Glomerular visceral epithelial cell (primary cell): ENCODE measurements around the gene C1orf210.

Experiments
- DNase-seq: peaks from one replicate; pipeline ENCODE4 v3.0.0-alpha.2; 2016; ENCODE audit errors: extremely low spot score

Gene C1orf210

GRCh38 chr1:43285269-43285990 is at the start of gene C1orf210:
Gene C1orf210 (minus strand): TSS chr1:43285581. CDS start chr1:43283270, 2,311 bp downstream.
- peak; percentile 11 for DNase-seq

- no peak for DNase-seq
These were observed 49.2 kb upstream of the C1orf210 start for GRCh38 chr1:43334453-43335205.

GRCh38 chr1:43331688-43332087 is 46.3 kb upstream of the C1orf210 start:
- no peak for DNase-seq

GRCh38 chr1:43329995-43330751 is 44.8 kb upstream of the C1orf210 start:
- peak; percentile 65 for DNase-seq

GRCh38 chr1:43327549-43328292 is 42.3 kb upstream of the C1orf210 start:
- DNase-seq = no peak

GRCh38 chr1:43325381-43325780 is 40.0 kb upstream of the C1orf210 start:
- no peak for DNase-seq

- DNase-seq = no peak
These were observed 39.4 kb upstream of the C1orf210 start for GRCh38 chr1:43324810-43325209.

GRCh38 chr1:43322506-43322905 is 37.1 kb upstream of the C1orf210 start:
- DNase-seq = no peak

GRCh38 chr1:43321331-43321891 is 36.0 kb upstream of the C1orf210 start:
- no peak for DNase-seq

GRCh38 chr1:43319766-43320165 is 34.4 kb upstream of the C1orf210 start:
- no peak for DNase-seq

GRCh38 chr1:43319288-43319687 is 33.9 kb upstream of the C1orf210 start:
- DNase-seq = no peak

- DNase-seq = no peak
These were observed 33.5 kb upstream of the C1orf210 start for GRCh38 chr1:43318831-43319230.

GRCh38 chr1:43317817-43318471 is 32.6 kb upstream of the C1orf210 start:
- DNase-seq = no peak

- no peak for DNase-seq
These were observed 31.5 kb upstream of the C1orf210 start for GRCh38 chr1:43316738-43317520.

GRCh38 chr1:43315963-43316737 is 30.8 kb upstream of the C1orf210 start:
- DNase-seq = no peak

- no peak for DNase-seq
These were observed 30.1 kb upstream of the C1orf210 start for GRCh38 chr1:43315481-43315880.

GRCh38 chr1:43314233-43314632 is 28.9 kb upstream of the C1orf210 start:
- DNase-seq = no peak

- no peak for DNase-seq
These were observed 28.4 kb upstream of the C1orf210 start for GRCh38 chr1:43313771-43314170.
